Liver (tissue), 9 donors: ENCODE data around the gene SCNN1A. TPM values are rescaled to one million over a fixed set of nuclear protein-coding genes. Genes with fewer than 3 reads are reported as not detected.

Experiments used
- DNase-seq: peaks from one replicate; pipeline ENCODE4 v3.0.0-alpha.2; 2017; ENCODE audit warnings: low spot score
- H3K27ac ChIP-seq, 2 donors: one replicate each; pipeline ENCODE4 v1.7.0; 2013; ENCODE audit warnings: inconsistent platforms in 2 of 2, low read length in 2 of 2, control low read depth in 1 of 2, low read depth in 1 of 2, mild to moderate bottlenecking in 1 of 2
- H3K27me3 ChIP-seq, 4 donors: one replicate each; pipeline versions ENCODE4 v1.6.1 to v1.7.0; 2013; ENCODE audit warnings: low read length in 3 of 4, inconsistent platforms in 1 of 4, mild to moderate bottlenecking in 1 of 4, moderate library complexity in 1 of 4; ENCODE audit not compliant: control insufficient read depth in 4 of 4, insufficient read depth in 4 of 4
- H3K36me3 ChIP-seq, 4 donors: one replicate each; pipeline versions ENCODE4 v1.6.1 to v1.7.0; 2013; ENCODE audit warnings: low read length in 3 of 4, mild to moderate bottlenecking in 3 of 4, low read depth in 1 of 4, moderate library complexity in 1 of 4; ENCODE audit not compliant: control insufficient read depth in 4 of 4, insufficient read depth in 3 of 4
- H3K4me1 ChIP-seq, 4 donors: one replicate each; pipeline versions ENCODE4 v1.6.1 to v1.7.0; 2013; ENCODE audit warnings: low read length in 3 of 4, mild to moderate bottlenecking in 3 of 4, moderate library complexity in 1 of 4; ENCODE audit not compliant: control insufficient read depth in 4 of 4, insufficient read depth in 4 of 4
- H3K4me3 ChIP-seq, 3 donors: one replicate each; pipeline versions ENCODE4 v1.6.1 to v1.7.0; 2013; ENCODE audit warnings: low read length in 3 of 3, control low read depth in 1 of 3, low read depth in 1 of 3, mild to moderate bottlenecking in 1 of 3
- H3K9ac ChIP-seq, 2 donors: one replicate each; pipeline ENCODE4 v1.7.0; 2013; ENCODE audit warnings: low read length in 2 of 2, mild to moderate bottlenecking in 2 of 2, moderate library complexity in 2 of 2, control low read depth in 1 of 2, low read depth in 1 of 2
- H3K9me3 ChIP-seq, 4 donors: one replicate each; pipeline versions ENCODE4 v1.6.1 to v1.7.0; 2013; ENCODE audit warnings: low read length in 3 of 4; ENCODE audit not compliant: control insufficient read depth in 4 of 4
- EGR1 ChIP-seq, 2 donors: IDR thresholded peaks; 2 replicates each; pipeline ENCODE4 v1.6.1; 2016 to 2018; ENCODE audit warnings: antibody characterized with exemption in 2 of 2, low read depth in 2 of 2
- FOXA1 ChIP-seq: IDR thresholded peaks from 2 replicates; pipeline ENCODE4 v1.6.1; 2016; ENCODE audit warnings: antibody characterized with exemption
- FOXA2 ChIP-seq: IDR thresholded peaks from 2 replicates; pipeline ENCODE4 v1.6.1; 2016; ENCODE audit warnings: antibody characterized with exemption
- GABPA ChIP-seq, 2 donors: IDR thresholded peaks in 1 of 2; conservative IDR thresholded peaks in 1 of 2; 2 replicates each; pipeline ENCODE4 v1.6.1; 2016; ENCODE audit warnings: antibody characterized with exemption in 2 of 2, mild to moderate bottlenecking in 1 of 2, moderate library complexity in 1 of 2
- HNF4A ChIP-seq, 2 donors: conservative IDR thresholded peaks; 2 replicates each; pipeline ENCODE4 v1.6.1; 2016; ENCODE audit warnings: antibody characterized with exemption in 2 of 2, mild to moderate bottlenecking in 2 of 2
- RAD21 ChIP-seq, 2 donors: IDR thresholded peaks; 2 replicates each; pipeline ENCODE4 v1.6.1; 2016; ENCODE audit warnings: antibody characterized with exemption in 2 of 2, mild to moderate bottlenecking in 2 of 2
- YY1 ChIP-seq: IDR thresholded peaks from 2 replicates; pipeline ENCODE4 v1.6.1; 2016; ENCODE audit warnings: antibody characterized with exemption, mild to moderate bottlenecking
- WGBS: extraction: QIAGEN DNeasy Blood & Tissue Kit; methylation state at CpG from one replicate; pipeline ENCODE4 v1.1.7; 2013; 5-methylcytosine and 5-hydroxymethylcytosine counted together
- polyA plus RNA-seq, 2 donors: library from polyadenylated mRNA; stranded (reverse) in 1 of 2; unstranded in 1 of 2; fragments of 200-250 nt in 1 of 2; fragments of >200 nt in 1 of 2; fragmentation: Nextera tagmentation in 1 of 2; extraction: Ambion mirVana in 1 of 2; gene quantifications; one replicate each; pipeline versions ENCODE4 v1.2.1 to v1.2.3, GENCODE V29; 2013 to 2015
- total RNA-seq, 2 donors: library from RNA; depleted of rRNA; stranded (reverse); fragments of >200 nt; gene quantifications; one replicate each; pipeline ENCODE4 v1.2.3, GENCODE V29; 2014
- TF ChIP-seq, protein P1 (sequence below): IDR thresholded peaks from 2 replicates; pipeline ENCODE4 v1.6.1; 2016; ENCODE audit warnings: antibody characterized with exemption
- TF ChIP-seq, protein P2 (sequence below): IDR thresholded peaks from 2 replicates; pipeline ENCODE4 v1.6.1; 2016; ENCODE audit warnings: antibody characterized with exemption
- TF ChIP-seq, protein P3 (sequence below): IDR thresholded peaks from 2 replicates; pipeline ENCODE4 v1.6.1; 2016; ENCODE audit warnings: antibody characterized with exemption, mild to moderate bottlenecking
- TF ChIP-seq, protein P4 (sequence below): IDR thresholded peaks from 2 replicates; pipeline ENCODE4 v1.6.1; 2016; ENCODE audit warnings: antibody characterized with exemption
- donor health status: healthy.
- donor health status: healthy.
- donor health status: healthy.
- donor health status: healthy.
- donor health status: healthy.

Gene SCNN1A
- total and polyA plus RNA-seq, 4 donors, result 0.47 to 7.7 (median 2.9) TPM

DNA sequence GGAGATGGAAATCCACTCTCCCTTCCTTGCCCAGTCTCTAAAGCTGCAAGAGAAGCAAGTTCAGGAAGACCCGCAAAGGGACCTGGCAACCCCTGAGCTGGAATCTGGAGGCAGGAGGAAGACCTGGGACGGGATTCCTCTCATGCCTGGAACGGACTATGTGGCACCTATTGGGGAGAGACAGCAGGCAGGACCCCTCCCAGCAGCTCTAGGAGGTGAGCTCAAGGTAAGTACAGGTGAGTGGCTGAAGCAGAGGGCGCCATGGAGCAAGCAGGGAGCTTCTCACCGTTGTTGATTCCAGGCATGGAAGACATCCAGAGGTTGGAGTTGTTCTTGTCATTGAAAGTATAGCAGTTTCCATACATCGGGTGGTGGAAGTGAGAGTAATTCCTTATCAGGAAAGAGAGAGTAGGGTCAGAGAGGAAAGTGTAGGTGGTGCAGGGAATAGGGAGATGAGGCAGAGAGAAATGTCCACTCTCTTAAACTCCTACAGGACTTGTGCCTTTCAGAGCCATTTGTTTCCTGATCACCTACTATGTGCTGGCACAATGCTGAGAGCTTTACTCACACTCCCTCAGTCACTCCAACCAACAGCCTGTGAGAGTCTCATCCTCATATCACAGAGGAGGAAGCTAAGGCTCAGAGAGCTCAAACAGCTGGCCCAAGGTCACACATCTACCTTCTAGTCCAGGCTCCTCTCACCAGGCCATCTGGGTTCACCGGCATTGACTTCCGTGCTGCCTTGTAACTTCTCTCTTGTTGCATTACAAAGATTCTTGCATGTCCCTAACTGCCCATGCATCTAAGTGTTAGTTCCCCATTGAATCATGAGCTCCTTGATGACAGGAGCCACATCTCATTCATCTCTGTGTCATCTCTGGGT, 19.6 kb downstream of the SCNN1A start:
- TF ChIP-seq RAD21 (IDR thresholded peaks at IDR 0.05), result peak in 1 of 2 donors; percentile 10
- no peak for TF ChIP-seq EGR1 (IDR thresholded peaks at IDR 0.05; ENCODE audit: low read depth in 2 of 2)
- TF ChIP-seq, protein P1, sequence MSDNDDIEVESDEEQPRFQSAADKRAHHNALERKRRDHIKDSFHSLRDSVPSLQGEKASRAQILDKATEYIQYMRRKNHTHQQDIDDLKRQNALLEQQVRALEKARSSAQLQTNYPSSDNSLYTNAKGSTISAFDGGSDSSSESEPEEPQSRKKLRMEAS, result no peak
- no peak for TF ChIP-seq YY1
- no peaks in the 10 kb centered on the region for H3K27me3 ChIP-seq
- H3K9me3 ChIP-seq, result no peaks in the 10 kb centered on the region
- no peak overlapping the region for H3K4me3 ChIP-seq
- peaks cover 6 to 13% (median 9%) of the 10 kb centered on the region in 4 donors for H3K4me1 ChIP-seq
- H3K27ac ChIP-seq, result no peak overlapping the region
- WGBS, result 85% methylated on average over 8 of the region's 8 CpGs
- no peaks in the 10 kb centered on the region for H3K36me3 ChIP-seq
- no peak for DNase-seq
- no peak overlapping the region for H3K9ac ChIP-seq

- 94% methylated on average over 10 of the region's 10 CpGs for WGBS
- H3K36me3 ChIP-seq, result no peaks in the 10 kb centered on the region
- peaks cover 3 to 7% (median 4%) of the 10 kb centered on the region in 4 donors for H3K4me1 ChIP-seq
- H3K27ac ChIP-seq, result no peak overlapping the region
- no peak overlapping the region for H3K9ac ChIP-seq
- no peaks in the 10 kb centered on the region for H3K9me3 ChIP-seq
- no peaks in the 10 kb centered on the region for H3K27me3 ChIP-seq
- TF ChIP-seq, protein P2, sequence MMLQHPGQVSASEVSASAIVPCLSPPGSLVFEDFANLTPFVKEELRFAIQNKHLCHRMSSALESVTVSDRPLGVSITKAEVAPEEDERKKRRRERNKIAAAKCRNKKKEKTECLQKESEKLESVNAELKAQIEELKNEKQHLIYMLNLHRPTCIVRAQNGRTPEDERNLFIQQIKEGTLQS, result no peak
- TF ChIP-seq, protein P3, sequence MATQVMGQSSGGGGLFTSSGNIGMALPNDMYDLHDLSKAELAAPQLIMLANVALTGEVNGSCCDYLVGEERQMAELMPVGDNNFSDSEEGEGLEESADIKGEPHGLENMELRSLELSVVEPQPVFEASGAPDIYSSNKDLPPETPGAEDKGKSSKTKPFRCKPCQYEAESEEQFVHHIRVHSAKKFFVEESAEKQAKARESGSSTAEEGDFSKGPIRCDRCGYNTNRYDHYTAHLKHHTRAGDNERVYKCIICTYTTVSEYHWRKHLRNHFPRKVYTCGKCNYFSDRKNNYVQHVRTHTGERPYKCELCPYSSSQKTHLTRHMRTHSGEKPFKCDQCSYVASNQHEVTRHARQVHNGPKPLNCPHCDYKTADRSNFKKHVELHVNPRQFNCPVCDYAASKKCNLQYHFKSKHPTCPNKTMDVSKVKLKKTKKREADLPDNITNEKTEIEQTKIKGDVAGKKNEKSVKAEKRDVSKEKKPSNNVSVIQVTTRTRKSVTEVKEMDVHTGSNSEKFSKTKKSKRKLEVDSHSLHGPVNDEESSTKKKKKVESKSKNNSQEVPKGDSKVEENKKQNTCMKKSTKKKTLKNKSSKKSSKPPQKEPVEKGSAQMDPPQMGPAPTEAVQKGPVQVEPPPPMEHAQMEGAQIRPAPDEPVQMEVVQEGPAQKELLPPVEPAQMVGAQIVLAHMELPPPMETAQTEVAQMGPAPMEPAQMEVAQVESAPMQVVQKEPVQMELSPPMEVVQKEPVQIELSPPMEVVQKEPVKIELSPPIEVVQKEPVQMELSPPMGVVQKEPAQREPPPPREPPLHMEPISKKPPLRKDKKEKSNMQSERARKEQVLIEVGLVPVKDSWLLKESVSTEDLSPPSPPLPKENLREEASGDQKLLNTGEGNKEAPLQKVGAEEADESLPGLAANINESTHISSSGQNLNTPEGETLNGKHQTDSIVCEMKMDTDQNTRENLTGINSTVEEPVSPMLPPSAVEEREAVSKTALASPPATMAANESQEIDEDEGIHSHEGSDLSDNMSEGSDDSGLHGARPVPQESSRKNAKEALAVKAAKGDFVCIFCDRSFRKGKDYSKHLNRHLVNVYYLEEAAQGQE, result no peak
- TF ChIP-seq FOXA2 (no peak), GABPA (IDR thresholded peaks at IDR 0.05 in 1 of 2, conservative IDR thresholded peaks at IDR 0.05 in 1 of 2) (no peak), FOXA1 (no peak), HNF4A (conservative IDR thresholded peaks at IDR 0.05) (no peak)
- TF ChIP-seq, protein P4, sequence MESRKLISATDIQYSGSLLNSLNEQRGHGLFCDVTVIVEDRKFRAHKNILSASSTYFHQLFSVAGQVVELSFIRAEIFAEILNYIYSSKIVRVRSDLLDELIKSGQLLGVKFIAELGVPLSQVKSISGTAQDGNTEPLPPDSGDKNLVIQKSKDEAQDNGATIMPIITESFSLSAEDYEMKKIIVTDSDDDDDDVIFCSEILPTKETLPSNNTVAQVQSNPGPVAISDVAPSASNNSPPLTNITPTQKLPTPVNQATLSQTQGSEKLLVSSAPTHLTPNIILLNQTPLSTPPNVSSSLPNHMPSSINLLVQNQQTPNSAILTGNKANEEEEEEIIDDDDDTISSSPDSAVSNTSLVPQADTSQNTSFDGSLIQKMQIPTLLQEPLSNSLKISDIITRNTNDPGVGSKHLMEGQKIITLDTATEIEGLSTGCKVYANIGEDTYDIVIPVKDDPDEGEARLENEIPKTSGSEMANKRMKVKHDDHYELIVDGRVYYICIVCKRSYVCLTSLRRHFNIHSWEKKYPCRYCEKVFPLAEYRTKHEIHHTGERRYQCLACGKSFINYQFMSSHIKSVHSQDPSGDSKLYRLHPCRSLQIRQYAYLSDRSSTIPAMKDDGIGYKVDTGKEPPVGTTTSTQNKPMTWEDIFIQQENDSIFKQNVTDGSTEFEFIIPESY, result no peak
- no peak for DNase-seq
- H3K4me3 ChIP-seq, result no peak overlapping the region
Observed at GRCh38 chr12:6354495-6355393, 20.6 kb downstream of the SCNN1A start.
